GM19455 (cell line): Measurements from ENCODE around the gene KIR2DL3.
"Not testable (repeated sequence)": the region's sequence is repeated elsewhere in the genome, so short reads cannot be mapped to it uniquely, and the experiment has no call there.

Source experiments
- ATAC-seq: cut with Tn5 transposase; IDR thresholded peaks from one replicate; pipeline ENCODE4 v1.9.1; 2021; ENCODE audit not compliant: unreplicated experiment

Gene KIR2DL3

GRCh38 chr19:54739587-54740497 is 1.5 kb downstream of the KIR2DL3 start:
- no peak for ATAC-seq

- not testable (repeated sequence) for ATAC-seq
These were observed 3.6 kb downstream of the KIR2DL3 start for GRCh38 chr19:54741950-54742349.

GRCh38 chr19:54744080-54744479 is 5.8 kb downstream of the KIR2DL3 start:
- ATAC-seq: not testable (repeated sequence)

GRCh38 chr19:54747614-54748322 is 9.5 kb downstream of the KIR2DL3 start:
- not testable (repeated sequence) for ATAC-seq

- not testable (repeated sequence) for ATAC-seq
These were observed 12.0 kb downstream of the KIR2DL3 start for GRCh38 chr19:54750276-54750675.

- not testable (repeated sequence) for ATAC-seq
These were observed 18.1 kb downstream of the KIR2DL3 start for GRCh38 chr19:54756204-54757110.

- ATAC-seq: not testable (repeated sequence)
These were observed 20.3 kb downstream of the KIR2DL3 start for GRCh38 chr19:54758577-54758976.

- not testable (repeated sequence) for ATAC-seq
These were observed 25.9 kb downstream of the KIR2DL3 start for GRCh38 chr19:54764219-54764618.

- not testable (repeated sequence) for ATAC-seq
These were observed 28.2 kb downstream of the KIR2DL3 start for GRCh38 chr19:54766464-54766863.

- not testable (repeated sequence) for ATAC-seq
These were observed 31.3 kb downstream of the KIR2DL3 start, which contains the start of gene KIR2DL1 for GRCh38 chr19:54769646-54770045. KIR2DL1 (plus strand) TSS chr19:54769793; CDS start chr19:54769851, 58 bp downstream.

- ATAC-seq: not testable (repeated sequence)
These were observed 32.2 kb downstream of the KIR2DL3 start for GRCh38 chr19:54770511-54770910.

GRCh38 chr19:54771018-54771960 is 33.0 kb downstream of the KIR2DL3 start:
- not testable (repeated sequence) for ATAC-seq

GRCh38 chr19:54772666-54773065 is 34.4 kb downstream of the KIR2DL3 start:
- not testable (repeated sequence) for ATAC-seq

- ATAC-seq: not testable (repeated sequence)
These were observed 36.9 kb downstream of the KIR2DL3 start for GRCh38 chr19:54775095-54775815.

GRCh38 chr19:54775830-54776229 is 37.5 kb downstream of the KIR2DL3 start:
- ATAC-seq: not testable (repeated sequence)

- ATAC-seq: not testable (repeated sequence)
These were observed 39.5 kb downstream of the KIR2DL3 start for GRCh38 chr19:54777851-54778250.

GRCh38 chr19:54778896-54779295 is 40.6 kb downstream of the KIR2DL3 start:
- ATAC-seq: not testable (repeated sequence)

GRCh38 chr19:54782916-54783315 is 44.6 kb downstream of the KIR2DL3 start:
- ATAC-seq: not testable (repeated sequence)
